MCF 10A (cell line): Measurements from ENCODE around the gene CMTM1. TPM values are rescaled to one million over a fixed set of nuclear protein-coding genes. Genes with fewer than 3 reads are reported as not detected.

Experiments used
- BruUV-seq: library from RNA; stranded (reverse); fragments of 400-500 nt; replicated peaks from 2 replicates; lab custom pipeline; 2021; lab: Mats Ljungman, UMichigan
- CTCF ChIA-PET: fragments of 300-600 bp; sonication (Branson Sonifier 250); formaldehyde crosslinking; extraction: SDS; loops from one replicate; lab custom pipeline; 2021; ENCODE audit warnings: antibody characterized with exemption, inconsistent platforms; lab: Yijun Ruan, JAX
- POLR2A ChIA-PET: fragments of 300-600, 350-650 bp; sonication (Branson Sonifier 250); formaldehyde crosslinking; extraction: SDS; loops from one replicate; lab custom pipeline; 2020; ENCODE audit warnings: antibody characterized with exemption, inconsistent platforms; lab: Yijun Ruan, JAX
- DNase-seq: peaks from one replicate; pipeline ENCODE4 v3.0.0-alpha.2; 2018; ENCODE audit not compliant: unreplicated experiment
- H3K27ac Mint-ChIP-seq: one replicate; pipeline ENCODE4 v1.8.0; 2022; ENCODE audit warnings: mild to moderate bottlenecking, low read depth, mixed read lengths; ENCODE audit not compliant: unreplicated experiment
- H3K27me3 Mint-ChIP-seq: one replicate; pipeline ENCODE4 v1.8.0; 2022; ENCODE audit warnings: mixed read lengths; ENCODE audit not compliant: insufficient read depth, unreplicated experiment
- H3K36me3 Mint-ChIP-seq: one replicate; pipeline ENCODE4 v1.8.0; 2022; ENCODE audit warnings: mild to moderate bottlenecking, moderate library complexity, mixed read lengths; ENCODE audit not compliant: insufficient read depth, unreplicated experiment
- H3K4me1 Mint-ChIP-seq: one replicate; pipeline ENCODE4 v1.8.0; 2022; ENCODE audit warnings: mixed read lengths; ENCODE audit not compliant: insufficient read depth, unreplicated experiment
- H3K4me3 Mint-ChIP-seq: one replicate; pipeline ENCODE4 v1.8.0; 2022; ENCODE audit warnings: mild to moderate bottlenecking, moderate library complexity, mixed read lengths; ENCODE audit not compliant: unreplicated experiment
- H3K9me3 Mint-ChIP-seq: one replicate; pipeline ENCODE4 v1.8.0; 2022; ENCODE audit warnings: mixed read lengths; ENCODE audit not compliant: unreplicated experiment
- intact Hi-C: fragments of 100-400 bp; cut with micrococcal nuclease; formaldehyde crosslinking; loops from 2 replicates; pipeline ENCODE4 v1.14.1; 2022
- total RNA-seq: library from RNA; stranded (reverse); gene quantifications from 2 replicates; pipeline ENCODE4 v1.2.3, GENCODE V29; 2022
- TF ChIP-seq, protein P1 (sequence below): fragments of 200-600 bp; IDR thresholded peaks from one replicate; pipeline ENCODE4 v1.8.0; 2022; ENCODE audit warnings: antibody characterized with exemption, mild to moderate bottlenecking; ENCODE audit not compliant: unreplicated experiment

The CMTM1 gene
- total RNA-seq, 1 experiment from 2014 or later: 2.1 TPM

DNA sequence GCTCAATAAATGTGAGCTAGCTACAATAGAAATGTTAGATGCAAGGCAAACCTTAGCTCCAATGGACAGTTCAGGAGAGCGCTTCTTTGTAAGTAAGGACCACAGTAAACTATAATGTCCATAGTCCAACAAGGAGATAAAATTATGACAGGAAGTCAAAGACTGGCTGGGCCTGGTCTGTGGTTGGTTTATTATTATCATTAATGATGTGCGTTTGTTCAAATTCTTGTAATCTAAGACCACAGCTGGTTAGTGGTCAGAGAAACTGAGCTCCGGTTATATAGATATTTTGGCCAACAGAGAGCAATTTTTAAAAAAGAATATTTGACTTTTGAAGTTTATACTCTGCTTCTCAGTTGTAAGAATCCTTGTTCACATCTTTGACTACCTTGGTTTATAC is 8.3 kb downstream of the CMTM1 start:
- Mint-ChIP-seq H3K27ac (no peak overlapping the region), H3K9me3 (no peaks in the 10 kb centered on the region), H3K27me3 (no peaks in the 10 kb centered on the region), H3K36me3 (no peaks in the 10 kb centered on the region), H3K4me1 (peaks cover 9% of the 10 kb centered on the region), H3K4me3 (no peak overlapping the region)
- BruUV-seq: no TSS peak
- intact Hi-C loops: no loop called here
- TF ChIP-seq, protein P1, sequence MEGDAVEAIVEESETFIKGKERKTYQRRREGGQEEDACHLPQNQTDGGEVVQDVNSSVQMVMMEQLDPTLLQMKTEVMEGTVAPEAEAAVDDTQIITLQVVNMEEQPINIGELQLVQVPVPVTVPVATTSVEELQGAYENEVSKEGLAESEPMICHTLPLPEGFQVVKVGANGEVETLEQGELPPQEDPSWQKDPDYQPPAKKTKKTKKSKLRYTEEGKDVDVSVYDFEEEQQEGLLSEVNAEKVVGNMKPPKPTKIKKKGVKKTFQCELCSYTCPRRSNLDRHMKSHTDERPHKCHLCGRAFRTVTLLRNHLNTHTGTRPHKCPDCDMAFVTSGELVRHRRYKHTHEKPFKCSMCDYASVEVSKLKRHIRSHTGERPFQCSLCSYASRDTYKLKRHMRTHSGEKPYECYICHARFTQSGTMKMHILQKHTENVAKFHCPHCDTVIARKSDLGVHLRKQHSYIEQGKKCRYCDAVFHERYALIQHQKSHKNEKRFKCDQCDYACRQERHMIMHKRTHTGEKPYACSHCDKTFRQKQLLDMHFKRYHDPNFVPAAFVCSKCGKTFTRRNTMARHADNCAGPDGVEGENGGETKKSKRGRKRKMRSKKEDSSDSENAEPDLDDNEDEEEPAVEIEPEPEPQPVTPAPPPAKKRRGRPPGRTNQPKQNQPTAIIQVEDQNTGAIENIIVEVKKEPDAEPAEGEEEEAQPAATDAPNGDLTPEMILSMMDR: no peak
- CTCF ChIA-PET: interaction anchor here (0.8 to 2.8 kb wide), 5 partner anchors 10 to 218 kb away, joined by 3 to 11 read pairs (median 4); no protein-coding TSS in a partner anchor
- no peak for DNase-seq
- POLR2A ChIA-PET: interaction anchor here (1.6 kb wide), 1 partner anchor 22 kb away, joined by 3 read pairs; the partner anchor contains the start of gene CKLF

DNA sequence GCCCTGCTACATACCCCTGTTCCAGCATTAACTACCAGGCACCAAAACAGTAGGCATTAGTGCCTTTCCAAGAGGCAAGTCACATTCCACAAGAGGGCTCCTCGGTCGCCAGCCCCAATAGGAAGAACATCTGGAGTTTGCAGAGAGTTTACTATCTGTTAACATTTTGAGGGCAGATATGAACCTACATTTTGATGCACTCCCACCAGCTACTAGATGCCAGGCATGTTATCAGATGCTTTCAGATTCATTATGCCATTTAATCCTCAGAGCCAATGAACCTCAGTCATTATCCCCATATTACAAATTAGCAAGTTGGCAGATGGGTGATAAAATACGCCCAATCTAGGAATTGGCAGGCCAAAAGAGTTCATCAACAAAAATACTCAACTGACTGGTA is 8.8 kb downstream of the CMTM1 start:
- no peaks in the 10 kb centered on the region for H3K36me3 Mint-ChIP-seq
- ChIA-PET POLR2A (interaction anchor here (1.6 kb wide), 1 partner anchor 22 kb away, joined by 3 read pairs; the partner anchor contains the start of gene CKLF), CTCF (interaction anchor here (0.6 to 2.8 kb wide), 6 partner anchors 11 to 170 kb away, joined by 3 to 11 read pairs (median 3); no protein-coding TSS in a partner anchor)
- DNase-seq: no peak
- no peaks in the 10 kb centered on the region for H3K9me3 Mint-ChIP-seq
- TF ChIP-seq, protein P1: no peak
- no TSS peak for BruUV-seq
- no peaks in the 10 kb centered on the region for H3K27me3 Mint-ChIP-seq
- H3K4me1 Mint-ChIP-seq: peaks cover 6% of the 10 kb centered on the region
- H3K27ac Mint-ChIP-seq: no peak overlapping the region
- no peak overlapping the region for H3K4me3 Mint-ChIP-seq
- intact Hi-C loops: no loop called here

DNA sequence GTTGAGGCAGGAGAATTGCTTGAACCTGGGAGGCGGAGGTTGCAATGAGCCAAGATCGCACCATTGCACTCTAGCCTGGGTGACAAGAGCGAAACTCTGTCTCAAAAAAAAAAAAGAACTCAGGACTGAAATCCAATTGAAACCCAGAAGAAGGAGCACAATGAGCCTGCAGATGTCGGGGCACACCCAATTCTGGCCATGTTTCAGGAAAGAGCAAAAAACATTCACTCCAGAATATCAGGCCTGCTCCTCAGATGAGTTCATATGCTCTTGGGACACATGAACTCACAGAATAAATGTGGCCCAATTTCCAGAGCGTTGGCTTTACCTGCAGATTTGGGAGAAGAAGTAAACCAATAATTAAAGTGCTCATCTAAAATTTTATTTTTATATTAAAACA is 10.1 kb downstream of the CMTM1 start:
- Mint-ChIP-seq H3K9me3 (no peaks in the 10 kb centered on the region), H3K27ac (no peak overlapping the region), H3K36me3 (no peaks in the 10 kb centered on the region), H3K27me3 (no peaks in the 10 kb centered on the region), H3K4me1 (peaks cover 15% of the 10 kb centered on the region), H3K4me3 (no peak overlapping the region)
- POLR2A ChIA-PET: interaction anchor here (1.0 kb wide), 1 partner anchor 23 kb away, joined by 4 read pairs; no protein-coding TSS in a partner anchor
- TF ChIP-seq, protein P1: no peak
- no TSS peak for BruUV-seq
- intact Hi-C loops: no loop called here
- no peak for DNase-seq
- CTCF ChIA-PET: interaction anchor here (1.3 to 1.6 kb wide), 2 partner anchors 12 to 169 kb away, joined by 3 read pairs; no protein-coding TSS in a partner anchor

DNA sequence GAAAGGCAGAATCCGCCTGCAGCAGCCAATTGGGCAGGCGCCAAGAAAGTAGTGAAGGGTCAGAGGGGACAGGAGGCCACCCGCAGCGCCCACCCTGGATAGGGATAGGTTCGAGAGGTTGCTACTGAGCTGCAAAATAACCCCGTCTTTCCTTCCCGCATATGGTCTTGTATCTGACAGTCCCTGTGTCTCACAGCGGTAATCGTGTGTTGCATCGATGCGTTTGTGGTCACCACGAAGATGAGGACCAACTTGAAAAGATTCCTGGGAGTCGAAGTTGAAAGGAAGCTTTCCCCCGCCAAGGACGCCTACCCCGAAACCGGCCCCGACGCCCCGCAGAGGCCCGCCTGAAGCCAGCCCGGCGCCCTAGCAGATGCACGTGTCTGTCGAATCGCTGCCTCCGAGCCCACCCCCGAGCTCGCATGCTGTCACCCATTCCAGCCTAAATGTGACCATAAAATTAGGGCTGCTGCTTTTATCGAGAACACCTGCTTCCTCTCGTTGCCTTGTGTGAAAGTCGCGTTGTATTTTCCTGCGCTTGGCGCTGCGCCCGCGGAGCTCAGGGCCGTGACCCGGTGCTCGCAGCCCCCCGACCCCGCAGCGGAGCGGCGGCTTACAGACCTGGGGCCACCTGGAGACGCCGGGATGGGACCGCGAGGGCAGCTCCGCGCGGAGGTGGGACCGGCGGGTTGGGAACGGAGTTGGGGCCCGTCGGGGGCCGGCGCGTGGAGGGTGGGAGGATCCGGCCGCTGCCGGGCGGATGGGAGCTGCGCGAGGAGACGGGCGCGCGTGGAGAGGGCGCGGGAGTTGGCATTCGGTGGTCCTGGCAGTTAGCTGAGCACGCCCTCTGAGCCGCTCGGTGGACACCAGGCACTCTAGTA is 12.7 kb downstream of the CMTM1 start, which contains the start of gene CMTM2:
Gene CMTM2, plus strand, starts transcription at position 813 of the 881 bp plus-strand sequence. CDS start 145 bp downstream, outside the sequence.
- no peaks in the 10 kb centered on the region for H3K36me3 Mint-ChIP-seq
- H3K4me3 Mint-ChIP-seq: no peak within 1 kb of the TSS
- no peak for DNase-seq
- ChIA-PET CTCF (interaction anchor here (0.7 to 4.0 kb wide), 5 partner anchors 14 to 118 kb away, joined by 3 to 19 read pairs (median 10); no protein-coding TSS in a partner anchor), POLR2A (interaction anchor here (1.4 kb wide), 1 partner anchor 9 kb away, joined by 8 read pairs; no protein-coding TSS in a partner anchor)
- TF ChIP-seq, protein P1: no peak
- no peak within 1 kb of the TSS for H3K27ac Mint-ChIP-seq
- no TSS peak for BruUV-seq
- H3K9me3 Mint-ChIP-seq: no peaks in the 10 kb centered on the region
- H3K27me3 Mint-ChIP-seq: no peaks in the 10 kb centered on the region
- H3K4me1 Mint-ChIP-seq: peaks cover 22% of the 10 kb centered on the region
- intact Hi-C loops: no loop called here
